ENCODE results near the gene PDSS2. TPM values are rescaled to one million over a fixed set of nuclear protein-coding genes. Genes with fewer than 3 reads are reported as not detected.
"Not testable (repeated sequence)": the region's sequence is repeated elsewhere in the genome, so short reads cannot be mapped to it uniquely, and the experiment has no call there.

Gene PDSS2
- polyA plus RNA-seq, 1 of the 3 experiments (the other 2 are of a cell fraction): 5.6 TPM

DNA sequence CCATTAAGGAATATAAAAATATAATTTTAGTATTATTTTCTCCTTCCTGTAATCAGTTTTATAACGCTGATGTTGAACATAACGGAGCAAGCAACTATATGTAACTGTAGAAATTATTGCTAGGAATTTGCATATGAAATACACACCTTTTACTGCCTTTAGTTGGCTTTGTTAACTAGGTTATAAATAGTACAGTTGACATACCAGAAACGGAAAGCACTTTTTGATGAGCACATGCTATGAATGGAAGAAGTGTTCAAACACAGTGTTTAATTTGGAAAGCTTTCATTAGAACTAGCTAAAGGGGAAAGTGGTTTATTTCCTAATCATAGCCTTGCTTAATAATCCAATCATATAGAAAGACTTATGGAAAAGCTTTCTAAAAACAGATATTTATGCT, 318.8 kb downstream of the PDSS2 start:
- Histone ChIP-seq H3K9me2 (no peaks in the 10 kb centered on the region), H3K36me3 (replicated peaks in 1 of 2; ENCODE audit: control insufficient read depth in 1 of 2, insufficient read depth in 2 of 2, low read length in 1 of 2) (no peaks in the 10 kb centered on the region), H3K9ac (no peak overlapping the region), H3K4me2 (no peak overlapping the region), H3K4me1 (ENCODE audit: control insufficient read depth in 1 of 2, insufficient read depth in 2 of 2, low read depth in 1 of 2, low read length in 1 of 2) (no peaks in the 10 kb centered on the region), H4K20me1 (ENCODE audit: insufficient read depth) (no peaks in the 10 kb centered on the region), H2AFZ (ENCODE audit: low read depth) (no peak overlapping the region), H3K9me3 (no peaks in the 10 kb centered on the region), H3K79me2 (ENCODE audit: insufficient read depth) (no peaks in the 10 kb centered on the region), H3K27ac (ENCODE audit: low read depth in 2 of 2, low read length in 1 of 2) (no peak overlapping the region), H3K27me3 (ENCODE audit: insufficient read depth) (no peaks in the 10 kb centered on the region), H3K4me3 (ENCODE audit: low read depth in 2 of 2, low read length in 1 of 2) (no peak overlapping the region), H3F3A (replicated peaks; ENCODE audit: insufficient read depth) (no peaks in the 10 kb centered on the region)
- no peak for DNase-seq
- 67% methylated on average over 3 of the region's 3 CpGs for WGBS (ENCODE audit: low lambda C conversion rate)
- ChIA-PET CTCF (interaction anchor here (0.6 kb wide), 1 partner anchor 646 kb away, joined by 3 read pairs; no protein-coding TSS in a partner anchor), POLR2A (no interaction called here)
- no peak for TF ChIP-seq EP300 (IDR thresholded peaks at IDR 0.05; ENCODE audit: borderline replicate concordance in 1 of 2, low read depth in 1 of 2, low read length in 1 of 2)
- no peak for TF ChIP-seq GATA2 (CRISPR knock-in tag; IDR thresholded peaks at IDR 0.05)
- TF ChIP-seq JUND (IDR thresholded peaks at IDR 0.05): no peak
- TF ChIP-seq TEAD4 (IDR thresholded peaks at IDR 0.05; ENCODE audit: borderline replicate concordance, insufficient read depth): no peak
- TF ChIP-seq POLR2AphosphoS5 (IDR thresholded peaks at IDR 0.05; ENCODE audit: low read depth, low read length): no peak
- no peak for TF ChIP-seq ELF1 (IDR thresholded peaks at IDR 0.05)
- no peak for TF ChIP-seq RFX5 (IDR thresholded peaks at IDR 0.05; ENCODE audit: low read length)

GRCh38 chr6:107136324-107136723, 323.0 kb downstream of the PDSS2 start:
- CTCF ChIA-PET, H3K4me2 ChIP-seq: not testable (repeated sequence)

GRCh38 chr6:107135048-107135680, 324.2 kb downstream of the PDSS2 start:
- H3K9me3 ChIP-seq; H3K27me3 ChIP-seq (ENCODE audit: insufficient read depth); H3K4me3 ChIP-seq (ENCODE audit: low read depth in 2 of 2, low read length in 1 of 2); H3K27ac ChIP-seq (ENCODE audit: low read depth in 2 of 2, low read length in 1 of 2); H3K9me2 ChIP-seq; H3F3A ChIP-seq (replicated peaks; ENCODE audit: insufficient read depth); H3K79me2 ChIP-seq (ENCODE audit: insufficient read depth); H3K36me3 ChIP-seq (replicated peaks in 1 of 2; ENCODE audit: control insufficient read depth in 1 of 2, insufficient read depth in 2 of 2, low read length in 1 of 2); H4K20me1 ChIP-seq (ENCODE audit: insufficient read depth); H3K4me2 ChIP-seq; H3K9ac ChIP-seq; H2AFZ ChIP-seq (ENCODE audit: low read depth); H3K4me1 ChIP-seq (ENCODE audit: control insufficient read depth in 1 of 2, insufficient read depth in 2 of 2, low read depth in 1 of 2, low read length in 1 of 2); DNase-seq: not testable (repeated sequence)
- WGBS (ENCODE audit: low lambda C conversion rate): 91% methylated on average over 14 of the region's 14 CpGs
- ChIA-PET CTCF (interaction anchor here (1.6 kb wide), 1 partner anchor 11 kb away, joined by 5 read pairs; no protein-coding TSS in a partner anchor), POLR2A (interaction anchor here (0.6 kb wide), 1 partner anchor 19 kb away, joined by 5 read pairs; no protein-coding TSS in a partner anchor)

More at GRCh38 chr6:107136324-107136723, 323.0 kb downstream of the PDSS2 start:
- 74% methylated on average over 3 of the region's 3 CpGs for WGBS (ENCODE audit: low lambda C conversion rate)
- H3K9me3 ChIP-seq; H3K4me1 ChIP-seq (ENCODE audit: control insufficient read depth in 1 of 2, insufficient read depth in 2 of 2, low read depth in 1 of 2, low read length in 1 of 2); H3K9me2 ChIP-seq; H2AFZ ChIP-seq (ENCODE audit: low read depth); H3F3A ChIP-seq (replicated peaks; ENCODE audit: insufficient read depth); H3K27ac ChIP-seq (ENCODE audit: low read depth in 2 of 2, low read length in 1 of 2); H3K9ac ChIP-seq; DNase-seq; H3K4me3 ChIP-seq (ENCODE audit: low read depth in 2 of 2, low read length in 1 of 2); POLR2A ChIA-PET; H3K36me3 ChIP-seq (replicated peaks in 1 of 2; ENCODE audit: control insufficient read depth in 1 of 2, insufficient read depth in 2 of 2, low read length in 1 of 2); H3K79me2 ChIP-seq (ENCODE audit: insufficient read depth); H3K27me3 ChIP-seq (ENCODE audit: insufficient read depth); H4K20me1 ChIP-seq (ENCODE audit: insufficient read depth): not testable (repeated sequence)
